Measurements from ENCODE around the gene NUDT8.
"Not testable (repeated sequence)": the region's sequence is repeated elsewhere in the genome, so short reads cannot be mapped to it uniquely, and the experiment has no call there.

NUDT8 gene

GRCh38 chr11:67627441-67627811 is 2.3 kb downstream of the NUDT8 start:
- no peak for DNase-seq

DNA sequence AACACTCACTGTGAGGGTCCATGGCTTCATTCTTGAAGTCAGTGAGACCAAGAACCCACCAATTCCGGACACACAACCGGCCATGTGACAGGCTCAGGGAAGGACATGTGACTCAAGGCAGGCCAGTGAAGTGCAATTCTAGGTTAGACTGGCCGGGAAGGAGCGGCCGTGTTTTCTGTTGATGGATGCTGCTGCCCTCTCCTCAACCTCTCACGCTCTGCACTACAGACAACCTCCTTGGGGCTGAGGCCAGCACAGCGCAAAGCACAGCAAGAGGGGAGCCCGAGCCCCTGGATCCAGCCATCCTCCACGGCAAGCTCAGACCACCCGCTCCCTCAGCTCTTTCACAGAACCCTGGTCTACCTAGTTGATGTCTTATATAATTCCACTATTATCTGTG is 2.8 kb downstream of the NUDT8 start:
- no peak for DNase-seq

DNA sequence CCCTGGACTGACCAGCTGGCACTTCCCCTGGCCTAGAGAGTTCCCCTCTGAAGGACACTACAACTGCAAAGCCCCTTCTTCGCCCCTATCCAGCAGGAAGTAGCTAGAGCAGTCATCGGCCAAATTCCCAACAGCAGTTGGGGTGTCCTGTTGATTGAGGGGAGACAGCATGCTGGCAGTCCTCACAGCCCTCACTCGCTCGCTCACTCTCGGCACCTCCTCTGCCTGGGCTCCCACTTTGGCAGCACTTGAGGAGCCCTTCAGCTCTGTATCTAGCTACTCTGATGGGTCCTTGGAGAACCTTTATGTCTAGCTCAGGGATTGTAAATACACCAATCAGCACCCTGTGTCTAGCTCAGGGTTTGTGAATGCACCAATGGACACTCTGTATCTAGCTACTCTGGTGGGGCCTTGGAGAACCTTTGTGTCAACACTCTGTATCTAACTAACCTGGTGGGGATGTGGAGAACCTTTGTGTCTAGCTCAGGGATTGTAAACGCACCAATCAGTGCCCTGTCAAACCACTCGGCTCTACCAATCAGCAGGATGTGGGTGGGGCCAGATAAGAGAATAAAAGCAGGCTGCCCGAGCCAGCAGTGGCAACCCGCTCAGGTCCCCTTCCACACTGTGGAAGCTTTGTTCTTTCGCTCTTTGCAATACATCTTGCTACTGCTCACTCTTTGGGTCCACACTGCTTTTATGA is 3.5 kb downstream of the NUDT8 start:
- not testable (repeated sequence) for DNase-seq

DNA sequence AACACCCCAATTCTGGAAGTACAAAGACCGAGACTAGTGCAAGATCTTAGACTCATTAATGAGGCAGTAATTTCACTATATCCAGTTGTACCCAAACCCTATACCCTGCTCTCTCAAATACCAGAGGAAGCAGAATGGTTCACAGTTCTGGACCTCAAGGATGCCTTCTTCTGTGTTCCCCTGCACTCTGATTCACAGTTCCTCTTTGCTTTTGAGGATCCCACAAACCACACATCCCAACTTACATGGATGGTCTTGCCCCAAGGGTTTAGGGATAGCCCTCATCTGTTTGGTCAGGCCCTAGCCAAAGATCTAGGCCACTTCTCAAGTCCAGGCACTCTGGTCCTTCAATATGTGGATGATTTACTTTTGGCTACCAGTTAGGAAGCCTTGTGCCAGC is 5.9 kb downstream of the NUDT8 start:
- not testable (repeated sequence) for DNase-seq

GRCh38 chr11:67622905-67623304 is 6.8 kb downstream of the NUDT8 start:
- not testable (repeated sequence) for DNase-seq

DNA sequence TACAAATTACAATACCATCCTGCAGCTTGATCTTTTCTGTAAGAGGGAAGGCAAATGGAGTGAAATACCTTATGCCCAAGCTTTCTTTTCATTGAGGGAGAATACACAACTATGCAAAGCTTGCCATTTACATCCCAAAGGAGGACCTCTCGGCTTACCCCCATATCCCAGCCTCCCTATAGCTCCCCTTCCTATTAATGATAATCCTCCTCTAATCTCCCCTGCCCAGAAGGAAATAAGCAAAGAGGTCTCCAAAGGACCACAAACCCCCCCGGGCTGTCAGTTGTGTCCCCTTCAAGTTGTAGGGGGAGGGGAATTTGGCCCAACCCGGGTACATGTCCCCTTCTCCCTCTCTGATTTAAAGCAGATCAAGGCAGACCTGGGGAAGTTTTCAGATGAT is 7.8 kb downstream of the NUDT8 start:
- DNase-seq = not testable (repeated sequence)

DNA sequence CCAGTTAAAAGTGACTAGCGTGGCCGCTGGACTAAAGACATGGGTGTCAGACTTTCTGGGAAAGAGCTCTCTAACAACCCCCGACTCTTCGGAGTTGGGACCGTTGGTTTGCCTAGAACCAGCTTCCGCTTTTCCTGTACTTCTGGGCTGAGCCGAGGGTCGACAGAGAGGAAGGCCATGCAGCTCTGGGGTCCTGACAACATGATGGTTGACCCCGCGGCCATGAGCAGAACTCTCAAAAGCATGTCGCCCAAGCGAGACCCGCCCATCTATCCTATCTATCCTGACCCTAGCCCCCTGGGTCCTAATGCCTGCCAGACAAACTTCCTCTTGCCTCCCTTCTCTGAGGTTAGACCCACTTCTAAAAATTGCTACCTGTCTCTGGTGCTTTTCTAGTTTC is 9.1 kb downstream of the NUDT8 start:
- DNase-seq = not testable (repeated sequence)

GRCh38 chr11:67619683-67620618 is 9.8 kb downstream of the NUDT8 start:
- DNase-seq = not testable (repeated sequence)

- DNase-seq = not testable (repeated sequence)
Measured at GRCh38 chr11:67618901-67619659, 10.7 kb downstream of the NUDT8 start.

- DNase-seq = no peak
Measured at GRCh38 chr11:67617243-67617953, 12.3 kb downstream of the NUDT8 start.

DNA sequence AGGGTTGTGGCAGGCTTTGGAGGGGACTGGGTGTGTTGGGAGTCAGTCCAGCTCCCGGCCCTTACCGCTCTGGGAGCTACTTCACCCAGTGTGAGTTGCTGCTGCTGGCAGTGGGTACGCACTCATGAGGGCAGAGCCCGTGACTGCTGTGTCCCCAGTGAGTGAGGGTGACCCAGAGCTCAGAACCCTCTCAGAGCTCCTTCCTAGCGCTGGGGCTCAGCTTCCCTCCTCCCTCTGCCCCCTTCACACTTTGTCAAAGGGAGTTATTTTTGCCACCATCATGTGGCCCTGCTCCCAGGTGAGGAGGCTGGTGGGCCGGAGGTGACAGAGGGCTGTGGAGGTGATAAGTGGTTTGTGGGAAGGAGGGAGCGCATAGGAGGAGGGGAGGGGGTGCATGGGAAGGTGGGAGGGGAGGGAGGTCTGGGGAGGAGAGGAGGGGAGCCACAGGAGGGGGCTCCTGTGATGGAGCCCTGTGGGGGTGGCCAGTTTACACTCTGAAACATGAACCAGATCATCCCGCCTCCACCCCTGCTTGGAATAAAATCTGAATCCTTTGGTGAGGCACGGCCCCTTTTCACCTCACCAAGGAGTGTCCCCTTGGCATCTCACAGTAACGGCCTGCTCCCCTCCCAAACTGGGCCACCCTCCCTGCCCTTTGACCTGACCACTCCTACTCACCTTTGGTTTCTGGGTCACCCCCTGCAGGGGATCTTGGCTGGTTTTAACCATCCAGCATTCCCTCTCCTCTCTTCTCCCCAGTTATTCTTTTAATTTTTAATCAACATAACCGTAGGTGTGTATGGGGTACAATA is 13.1 kb downstream of the NUDT8 start:
- no peak for DNase-seq

- no peak for DNase-seq
Measured at GRCh38 chr11:67615728-67616430, 13.9 kb downstream of the NUDT8 start.

GRCh38 chr11:67614730-67615714 is 14.7 kb downstream of the NUDT8 start:
- peak; percentile 55 for DNase-seq

GRCh38 chr11:67613960-67614715 is 15.6 kb downstream of the NUDT8 start:
- peak; percentile 72 for DNase-seq

- DNase-seq = no peak
Measured at GRCh38 chr11:67613313-67613959, 16.3 kb downstream of the NUDT8 start.

DNA sequence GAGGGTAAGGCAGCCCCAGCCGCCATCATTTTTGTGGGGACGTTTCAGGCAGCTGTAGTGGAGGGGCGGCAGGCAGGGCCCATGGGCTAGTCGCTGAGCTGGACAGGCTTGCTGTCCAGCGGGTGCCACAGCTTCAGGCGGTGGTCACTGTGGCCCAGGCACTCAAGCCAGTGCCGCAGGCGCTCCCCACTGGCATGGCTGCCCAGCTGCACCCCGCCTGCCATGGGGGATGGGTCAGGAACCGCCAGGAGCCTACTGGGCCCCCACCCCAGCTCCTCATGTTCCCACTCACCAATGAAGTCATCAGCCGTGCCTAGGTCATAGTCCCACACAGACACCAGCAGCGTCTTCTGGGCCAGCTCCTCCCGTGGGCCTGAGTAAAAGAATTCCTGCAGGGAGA is 17.0 kb downstream of the NUDT8 start:
- DNase-seq = no peak

GRCh38 chr11:67611704-67612587 is 17.8 kb downstream of the NUDT8 start:
- DNase-seq = no peak
